Heart left ventricle (tissue), 16 donors: ENCODE measurements around the gene RHBDD2. TPM values are rescaled to one million over a fixed set of nuclear protein-coding genes. Genes with fewer than 3 reads are reported as not detected.
"Not testable (repeated sequence)": the region's sequence is repeated elsewhere in the genome, so short reads cannot be mapped to it uniquely, and the experiment has no call there.

Experiments used
- ATAC-seq, 4 donors: fragments of 200-7000 bp; cut with Tn5 transposase; one replicate each; pipeline ENCODE4 v1.9.1; 2020 to 2022; ENCODE audit warnings: moderate library complexity in 4 of 4, mild to moderate bottlenecking in 3 of 4, moderate number of reproducible peaks in 1 of 4
- DNase-seq, 5 donors: peaks; one replicate each; pipeline ENCODE4 v3.0.0-alpha.2; 2020
- H3K27ac ChIP-seq, 12 donors: fragments of 200-600 bp; sonication (generic) in 4 of 12; one replicate each; pipeline versions ENCODE4 v1.5.0 to v1.8.0; 2016 to 2022; ENCODE audit warnings: mild to moderate bottlenecking in 2 of 12
- H3K27me3 ChIP-seq, 9 donors: fragments of 200-600 bp; sonication (generic) in 2 of 9; one replicate each; pipeline versions ENCODE4 v1.5.1 to v1.8.0; 2016 to 2022; ENCODE audit warnings: mild to moderate bottlenecking in 3 of 9
- H3K36me3 ChIP-seq, 9 donors: fragments of 200-600 bp; sonication (generic) in 2 of 9; one replicate each; pipeline versions ENCODE4 v1.5.0 to v1.8.0; 2018 to 2022; ENCODE audit warnings: mild to moderate bottlenecking in 2 of 9
- H3K4me1 ChIP-seq, 12 donors: fragments of 200-600 bp; sonication (generic) in 4 of 12; one replicate each; pipeline versions ENCODE4 v1.5.0 to v1.8.0; 2016 to 2022; ENCODE audit warnings: mild to moderate bottlenecking in 3 of 12
- H3K4me3 ChIP-seq, 12 donors: fragments of 200-600 bp; sonication (generic) in 4 of 12; one replicate each; pipeline versions ENCODE4 v1.5.0 to v1.8.0; 2017 to 2022; ENCODE audit warnings: mild to moderate bottlenecking in 9 of 12, moderate library complexity in 4 of 12
- H3K9me3 ChIP-seq, 12 donors: fragments of 200-600 bp; sonication (generic) in 4 of 12; one replicate each; pipeline versions ENCODE4 v1.5.0 to v1.8.0; 2016 to 2022; ENCODE audit warnings: mild to moderate bottlenecking in 1 of 12
- CTCF ChIP-seq, 12 donors: fragments of 200-600 bp; sonication (generic) in 4 of 12; IDR thresholded peaks; one replicate each; pipeline versions ENCODE4 v1.5.0 to v1.8.0; 2018 to 2022; ENCODE audit warnings: antibody characterized with exemption in 12 of 12, mild to moderate bottlenecking in 5 of 12
- POLR2A ChIP-seq, 2 donors: fragments of 450-650 bp; IDR thresholded peaks; one replicate each; pipeline ENCODE4 v1.6.1; 2017; ENCODE audit warnings: antibody characterized with exemption in 2 of 2, mild to moderate bottlenecking in 2 of 2, moderate library complexity in 2 of 2
- WGBS, 4 donors: extraction: QIAGEN DNeasy Blood & Tissue Kit in 2 of 4; methylation state at CpG; one replicate each; pipeline versions ENCODE4 v1.1.5 to v1.1.7; 2013 to 2018; 5-methylcytosine and 5-hydroxymethylcytosine counted together
- intact Hi-C, 10 donors: fragments of 100-400 bp; cut with DNase I; formaldehyde crosslinking; loops; one replicate each; pipeline versions ENCODE4 v1.11.1 to v1.14.2; 2022
- polyA plus RNA-seq, 2 donors: library from polyadenylated mRNA; stranded (reverse); fragments of 200-250 nt; gene quantifications; one replicate each; pipeline ENCODE4 v1.2.3, GENCODE V29; 2013
- total RNA-seq, 9 donors: library from RNA; depleted of rRNA in 2 of 9; stranded (reverse); fragments of >200 nt in 2 of 9; fragmentation: NEBNext Ultra II Directional in 3 of 9; extraction: Animal tissue kit (Norgen Biotek cat#: 25700) in 3 of 9; gene quantifications; one replicate each; pipeline versions ENCODE4 v1.1.0 to v1.2.4, GENCODE V29; 2016 to 2023
- donor health status: ischemic (EF 13 %, LVEDD 7.1; RV severe dilation, severe dysfunction).
- donor health status: healthy with polysubstance abuse.
- donor health status: DM: no; HTN: yes; CAD: no.
- donor health status: DM: no; HTN: no; CAD: no.
- donor health status: ischemic (EF 25% LVEDD 6.9; RV normal size, moderate dysfunction).
- donor health status: ischemic (EF 25% LVEDD 5.7; RV mildly dilated, moderate dysfunction).
- donor health status: healthy.
- donor health status: DM: yes; HTN: yes; CAD: no.
- donor health status: ischemic (EF 35%, LVEDD 5.7; RV mildly dilated, moderate dysfunction).
- donor health status: nonischemic (EF 11% LVEDD 7.7; RV severe dilation, severe dysfunction).
- donor health status: DM: yes; HTN: yes; CAD: no.
- donor health status: PGD.
- donor health status: ischemic (EF 29% LVEDD 5.4; RV normal size, mild dysfunction).
- donor health status: nonischemic (EF 23%, LVEDD 6.1; RV moderate dilation, normal function).

The RHBDD2 gene
- total and polyA plus RNA-seq, 11 donors = 23.6 to 44.1 (median 32.5) TPM

DNA sequence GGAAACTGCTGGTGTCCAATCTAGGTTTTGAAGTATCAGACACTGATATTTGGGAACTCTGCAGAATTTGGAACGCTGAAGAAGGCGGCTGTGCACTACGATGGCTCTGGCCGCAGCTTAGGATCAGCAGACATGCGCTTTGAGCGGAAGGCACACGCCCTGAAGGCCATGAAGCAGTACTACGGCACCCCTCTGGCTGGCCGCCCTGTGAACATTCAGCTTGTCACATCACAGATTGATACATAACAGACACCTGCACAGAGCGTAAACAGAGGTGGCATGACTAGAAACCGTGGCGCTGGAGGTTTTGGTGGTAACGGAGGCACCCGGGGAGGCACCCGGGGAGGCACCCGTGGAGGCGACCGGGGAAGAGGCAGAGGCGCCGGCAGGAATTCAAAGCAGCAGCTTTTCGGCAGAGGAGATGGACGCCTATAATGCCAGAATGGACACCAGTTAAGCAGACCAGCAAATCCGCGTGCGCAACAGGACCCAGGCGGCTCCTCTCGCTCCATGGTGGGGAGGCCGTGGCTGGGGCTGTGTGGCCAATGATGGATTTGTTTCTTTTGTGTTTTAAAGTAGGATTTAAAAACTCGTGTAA, 43.0 kb upstream of the RHBDD2 start:
- TF ChIP-seq POLR2A (IDR thresholded peaks at IDR 0.05) (no peak), CTCF (IDR thresholded peaks at IDR 0.05) (no peak)
- WGBS, 4 donors = 84 to 86% (median 86%) methylated on average over 29 of the region's 29 CpGs
- no peak overlapping the region for H3K27ac ChIP-seq
- DNase-seq (no peak), ATAC-seq (no peak)
- H3K9me3 ChIP-seq = no peaks in the 10 kb centered on the region
- H3K4me3 ChIP-seq = no peak overlapping the region
- intact Hi-C loops = no loop called here
- H3K4me1 ChIP-seq = no peaks in the 10 kb centered on the region
- no peaks in the 10 kb centered on the region for H3K27me3 ChIP-seq
- no peaks in the 10 kb centered on the region for H3K36me3 ChIP-seq

DNA sequence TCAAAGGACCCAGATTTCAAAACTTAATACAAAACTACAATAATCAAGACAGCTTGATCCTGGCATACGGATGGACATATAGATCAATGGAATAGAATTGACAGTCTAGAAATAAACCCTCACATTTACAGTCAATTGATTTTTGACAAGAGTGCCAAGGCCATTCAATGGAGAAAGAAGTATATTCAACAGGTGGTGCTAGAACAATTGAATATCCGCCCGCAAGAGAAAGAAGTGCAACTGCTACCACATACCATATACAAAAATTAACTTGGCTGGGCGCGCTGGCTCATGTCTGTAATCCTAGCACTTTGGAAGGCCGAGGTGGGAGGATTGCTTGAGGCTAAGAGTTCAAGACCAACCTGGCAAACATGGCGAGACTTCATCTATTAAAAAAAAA, 42.0 kb upstream of the RHBDD2 start:
- 88 to 96% (median 94%) methylated on average over 7 of the region's 7 CpGs for WGBS, 4 donors
- Histone ChIP-seq H3K36me3 (no peaks in the 10 kb centered on the region), H3K9me3 (no peaks in the 10 kb centered on the region), H3K27me3 (no peaks in the 10 kb centered on the region), H3K4me1 (peaks cover 0 to under 1% (median 0%) of the 10 kb centered on the region in 12 donors), H3K4me3 (no peak overlapping the region), H3K27ac (no peak overlapping the region)
- DNase-seq (no peak), ATAC-seq (no peak)
- no peak for TF ChIP-seq CTCF (IDR thresholded peaks at IDR 0.05)
- no peak for TF ChIP-seq POLR2A (IDR thresholded peaks at IDR 0.05)
- intact Hi-C loops = no loop called here

DNA sequence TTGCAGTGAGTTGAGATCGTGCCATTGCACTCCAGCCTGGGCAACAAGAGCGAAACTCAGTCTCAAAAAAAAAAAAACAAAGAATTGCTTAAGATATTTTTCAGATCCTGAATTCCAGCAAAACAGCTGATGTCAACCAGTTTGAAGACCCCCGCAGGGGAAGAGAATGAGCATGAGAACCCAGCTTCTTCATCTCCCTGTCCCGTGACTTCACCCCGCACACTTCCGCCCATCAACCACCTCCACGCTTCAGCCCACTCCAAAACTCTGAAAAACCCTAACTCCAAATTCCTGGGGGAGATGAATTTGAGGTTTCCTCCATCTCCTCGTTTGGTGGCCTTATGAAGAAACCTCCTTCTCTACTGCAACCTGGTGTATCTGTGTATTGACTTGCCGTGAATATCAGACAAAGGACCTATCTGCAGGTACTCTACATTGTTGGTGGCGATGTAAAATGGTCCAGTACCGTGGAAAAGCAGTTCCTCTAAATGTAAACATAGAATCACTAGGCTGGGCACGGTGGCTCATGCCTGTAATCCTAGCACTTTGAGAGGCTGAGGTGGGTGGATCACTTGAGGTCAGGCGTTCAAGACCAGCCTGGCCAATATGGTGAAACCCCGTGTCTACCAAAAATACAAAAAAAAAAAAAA, 40.4 kb upstream of the RHBDD2 start:
- peaks cover 0 to 17% (median 1%) of the 10 kb centered on the region in 12 donors for H3K4me1 ChIP-seq
- H3K9me3 ChIP-seq, H3K27ac ChIP-seq, H3K36me3 ChIP-seq, DNase-seq, H3K27me3 ChIP-seq, intact Hi-C loops, ATAC-seq, H3K4me3 ChIP-seq: not testable (repeated sequence)
- 79 to 87% (median 83%) methylated on average over 14 of the region's 14 CpGs for WGBS, 4 donors

GRCh38 chr7:75840029-75840428, 38.8 kb upstream of the RHBDD2 start:
- WGBS, 4 donors = 93 to 99% (median 94%) methylated on average over 3 of the region's 3 CpGs
- peaks cover 0 to 17% (median 1%) of the 10 kb centered on the region in 12 donors for H3K4me1 ChIP-seq
- ATAC-seq (no peak), DNase-seq (no peak)
- no peaks in the 10 kb centered on the region for H3K27me3 ChIP-seq
- no peak overlapping the region for H3K27ac ChIP-seq
- no peaks in the 10 kb centered on the region for H3K36me3 ChIP-seq
- H3K4me3 ChIP-seq = no peak overlapping the region
- TF ChIP-seq CTCF (IDR thresholded peaks at IDR 0.05) (no peak), POLR2A (IDR thresholded peaks at IDR 0.05) (no peak)
- H3K9me3 ChIP-seq = no peaks in the 10 kb centered on the region
- intact Hi-C loops = no loop called here
